ENCODE measurements around the gene CD58.

CD58 gene

DNA sequence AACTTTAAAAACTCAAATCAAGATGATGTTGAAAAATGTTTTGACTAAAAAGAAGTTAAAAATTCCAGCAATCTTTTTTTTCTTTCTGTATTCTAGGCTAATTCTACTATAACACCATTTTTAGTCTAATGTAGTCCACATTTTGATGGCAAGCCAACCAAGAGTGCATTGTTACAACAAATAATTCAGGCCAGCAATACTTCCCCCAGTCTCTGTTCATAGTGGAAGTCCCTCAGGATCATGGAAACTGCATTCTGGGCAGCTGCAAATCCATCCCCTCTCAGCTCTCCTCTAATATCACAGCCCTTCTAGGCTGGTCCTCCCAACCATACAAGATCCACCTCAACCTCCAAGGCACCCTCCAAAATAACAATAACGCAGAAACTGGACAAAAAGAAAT lies 7.8 kb upstream of the CD58 start:
- no peak overlapping the region for H3K4me3 ChIP-seq (ENCODE audit: control insufficient read depth, low read depth, low read length)
- no peak for DNase-seq (ENCODE audit: low read depth)
- TF ChIP-seq, protein P1, sequence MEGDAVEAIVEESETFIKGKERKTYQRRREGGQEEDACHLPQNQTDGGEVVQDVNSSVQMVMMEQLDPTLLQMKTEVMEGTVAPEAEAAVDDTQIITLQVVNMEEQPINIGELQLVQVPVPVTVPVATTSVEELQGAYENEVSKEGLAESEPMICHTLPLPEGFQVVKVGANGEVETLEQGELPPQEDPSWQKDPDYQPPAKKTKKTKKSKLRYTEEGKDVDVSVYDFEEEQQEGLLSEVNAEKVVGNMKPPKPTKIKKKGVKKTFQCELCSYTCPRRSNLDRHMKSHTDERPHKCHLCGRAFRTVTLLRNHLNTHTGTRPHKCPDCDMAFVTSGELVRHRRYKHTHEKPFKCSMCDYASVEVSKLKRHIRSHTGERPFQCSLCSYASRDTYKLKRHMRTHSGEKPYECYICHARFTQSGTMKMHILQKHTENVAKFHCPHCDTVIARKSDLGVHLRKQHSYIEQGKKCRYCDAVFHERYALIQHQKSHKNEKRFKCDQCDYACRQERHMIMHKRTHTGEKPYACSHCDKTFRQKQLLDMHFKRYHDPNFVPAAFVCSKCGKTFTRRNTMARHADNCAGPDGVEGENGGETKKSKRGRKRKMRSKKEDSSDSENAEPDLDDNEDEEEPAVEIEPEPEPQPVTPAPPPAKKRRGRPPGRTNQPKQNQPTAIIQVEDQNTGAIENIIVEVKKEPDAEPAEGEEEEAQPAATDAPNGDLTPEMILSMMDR (conservative IDR thresholded peaks at IDR 0.05; ENCODE audit: control insufficient read depth, insufficient read depth, low read depth, low read length): no peak

DNA sequence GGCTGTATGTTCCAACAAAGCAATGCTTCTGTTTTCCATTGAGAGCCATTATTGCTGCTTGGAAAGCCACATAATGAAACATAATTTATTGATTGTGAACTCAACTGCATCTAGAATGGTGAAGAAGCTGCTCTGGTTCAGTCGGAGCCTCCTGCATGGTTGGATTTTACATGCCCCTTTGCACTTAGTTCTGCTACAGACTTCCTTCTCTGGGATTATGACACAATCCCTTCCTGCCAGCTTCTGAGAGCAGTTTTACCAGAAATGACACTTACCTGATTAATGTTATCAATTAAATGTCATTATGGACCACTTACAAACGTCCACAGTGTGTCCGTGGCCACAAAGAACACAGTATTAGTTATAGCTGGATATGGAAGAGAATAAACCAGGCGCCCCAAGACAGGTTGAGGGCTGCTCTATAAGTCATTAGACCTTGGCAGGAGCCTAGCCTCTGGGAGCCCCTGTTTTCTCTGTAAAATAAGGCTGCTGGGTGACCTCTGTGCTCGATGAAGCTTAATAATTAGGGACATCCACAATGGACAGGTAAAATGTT lies 7.0 kb upstream of the CD58 start:
- H3K4me3 ChIP-seq (ENCODE audit: control insufficient read depth, low read depth, low read length): no peak overlapping the region
- TF ChIP-seq, protein P1 (conservative IDR thresholded peaks at IDR 0.05; ENCODE audit: control insufficient read depth, insufficient read depth, low read depth, low read length): no peak

DNA sequence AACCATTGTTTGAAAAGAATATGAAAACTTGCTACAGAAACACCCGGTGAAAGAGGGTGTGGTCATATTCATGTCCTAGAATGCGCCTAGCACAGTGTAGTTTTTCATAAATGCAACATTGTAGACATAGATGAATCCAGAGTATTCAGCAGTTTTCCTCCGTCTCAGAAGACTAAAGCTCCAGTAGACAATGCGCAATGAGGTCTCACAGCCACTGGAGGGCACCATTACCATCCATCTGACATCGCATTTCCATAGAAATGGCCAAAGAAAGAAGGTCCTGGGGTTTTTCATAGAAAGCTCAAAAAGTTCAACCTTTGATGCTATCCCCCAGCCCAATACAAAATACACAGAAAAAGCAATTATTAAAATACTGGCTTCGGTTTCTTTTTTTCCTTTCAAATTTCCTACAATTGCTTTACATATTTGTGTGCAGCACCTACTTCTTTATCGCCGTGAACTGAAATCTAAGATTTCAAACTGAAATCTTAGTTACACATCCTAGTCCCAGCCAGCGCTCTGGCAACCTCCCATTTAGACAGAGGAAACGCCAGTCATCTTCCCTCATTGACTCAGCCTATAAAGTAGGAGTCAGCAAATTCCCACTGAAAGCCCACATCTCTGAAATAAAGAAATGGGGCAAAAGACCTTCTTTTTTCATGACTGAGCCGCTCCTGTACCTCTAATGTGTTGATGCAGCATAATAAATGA lies 3.9 kb upstream of the CD58 start:
- no peak overlapping the region for H3K4me3 ChIP-seq (ENCODE audit: control insufficient read depth, low read depth, low read length)
- DNase-seq (ENCODE audit: low read depth): peak; percentile 72
- TF ChIP-seq, protein P1 (conservative IDR thresholded peaks at IDR 0.05; ENCODE audit: control insufficient read depth, insufficient read depth, low read depth, low read length): peak; percentile 93

More for the DNA sequence above, 7.0 kb upstream of the CD58 start:
- DNase-seq (ENCODE audit: low read depth): no peak

DNA sequence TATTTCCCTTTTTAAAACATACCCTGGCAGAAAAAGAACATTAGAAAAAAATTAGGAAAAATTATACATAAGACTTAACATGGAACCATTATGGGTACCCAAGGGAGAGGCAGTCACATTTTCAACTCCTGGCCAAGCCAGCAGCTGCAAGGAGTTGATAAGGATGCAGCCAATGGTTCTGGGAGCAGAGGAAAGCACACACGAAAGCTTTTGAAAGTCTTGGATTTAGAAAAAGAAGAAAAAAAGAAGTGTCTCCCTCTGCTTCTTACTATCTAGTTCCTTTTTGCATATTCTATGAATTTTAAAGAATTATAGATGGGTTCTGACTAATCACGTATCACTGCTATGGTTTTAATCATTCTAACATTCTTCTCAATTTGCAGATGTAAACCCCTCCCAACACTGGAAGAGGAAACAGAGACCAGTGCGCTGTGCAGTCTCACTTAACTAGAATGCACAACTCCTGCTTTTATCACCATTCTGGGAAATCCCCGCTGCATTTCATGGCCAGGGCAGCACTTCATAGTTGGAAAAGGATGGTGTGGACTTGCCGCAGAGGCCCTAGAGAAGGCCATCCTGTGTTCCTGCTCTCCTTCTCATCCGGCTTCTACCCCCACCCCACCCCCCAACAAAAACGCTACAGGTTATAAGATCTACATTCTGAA lies 2.7 kb upstream of the CD58 start:
- TF ChIP-seq, protein P1 (conservative IDR thresholded peaks at IDR 0.05; ENCODE audit: control insufficient read depth, insufficient read depth, low read depth, low read length): no peak
- H3K4me3 ChIP-seq (ENCODE audit: control insufficient read depth, low read depth, low read length): no peak overlapping the region
- DNase-seq (ENCODE audit: low read depth): peak; percentile 43

DNA sequence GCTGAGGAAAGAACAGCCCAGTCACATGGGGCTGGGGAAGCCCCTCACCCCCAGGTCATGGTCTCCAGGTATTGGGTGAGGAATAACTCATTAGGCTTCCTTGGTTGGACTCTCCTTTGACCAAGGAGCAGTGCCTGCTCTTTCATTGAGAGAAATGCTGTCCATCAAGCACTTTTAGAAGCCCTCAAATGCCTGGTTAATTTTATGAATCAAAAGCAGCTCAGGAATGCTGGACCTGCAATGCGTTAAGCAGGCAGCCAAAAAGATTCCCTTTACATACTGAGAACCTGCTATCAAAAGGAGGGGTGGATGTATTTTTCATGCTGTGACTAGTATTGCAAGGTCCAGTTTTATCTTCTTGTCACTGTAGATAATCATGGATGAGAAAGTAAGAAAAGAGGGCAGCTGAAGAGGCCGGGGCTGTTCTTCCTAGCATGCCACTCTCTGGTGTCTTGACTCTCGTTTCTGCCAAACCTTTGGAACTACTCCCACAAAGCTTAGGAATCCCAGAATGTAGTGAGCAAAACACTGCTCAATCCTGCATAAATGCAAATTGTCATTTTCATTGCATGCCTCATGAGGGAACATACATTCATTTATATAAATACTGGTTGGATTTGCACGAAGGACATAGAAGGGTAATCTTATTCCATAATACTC lies 2.1 kb upstream of the CD58 start:
- TF ChIP-seq, protein P1 (conservative IDR thresholded peaks at IDR 0.05; ENCODE audit: control insufficient read depth, insufficient read depth, low read depth, low read length): no peak
- H3K4me3 ChIP-seq (ENCODE audit: control insufficient read depth, low read depth, low read length): no peak overlapping the region
- no peak for DNase-seq (ENCODE audit: low read depth)

DNA sequence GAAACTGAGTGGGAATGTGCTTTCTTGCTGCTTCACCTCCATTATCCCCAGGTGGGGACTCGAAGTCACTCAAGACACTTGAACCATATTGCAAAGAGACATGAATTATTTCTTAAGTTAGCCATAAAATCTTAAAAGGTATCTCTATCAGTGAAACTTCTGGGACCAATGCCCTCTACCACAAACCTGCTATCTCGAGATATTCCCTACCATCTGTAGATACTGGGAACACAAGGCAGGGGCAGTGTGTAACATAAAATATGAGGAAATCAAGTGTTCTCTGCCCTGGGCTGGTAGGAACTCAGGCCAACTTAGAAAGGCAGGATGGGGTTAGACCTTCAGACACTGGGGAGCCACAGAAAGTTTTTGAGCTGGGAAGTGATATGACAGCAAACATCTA lies 1.3 kb upstream of the CD58 start:
- H3K4me3 ChIP-seq (ENCODE audit: control insufficient read depth, low read depth, low read length): no peak overlapping the region
- TF ChIP-seq, protein P1 (conservative IDR thresholded peaks at IDR 0.05; ENCODE audit: control insufficient read depth, insufficient read depth, low read depth, low read length): no peak

More for the DNA sequence above, 1.3 kb upstream of the CD58 start:
- DNase-seq (ENCODE audit: low read depth): no peak
